HG02973 (cell line): ENCODE measurements around the gene PGPEP1.
A peak's percentile ranks its signal among the peaks of the same experiment; 100 is the strongest.

Source experiments
- ATAC-seq: cut with Tn5 transposase; IDR thresholded peaks from one replicate; pipeline ENCODE4 v1.9.1; 2021; ENCODE audit warnings: moderate library complexity; ENCODE audit not compliant: unreplicated experiment

PGPEP1 gene

DNA sequence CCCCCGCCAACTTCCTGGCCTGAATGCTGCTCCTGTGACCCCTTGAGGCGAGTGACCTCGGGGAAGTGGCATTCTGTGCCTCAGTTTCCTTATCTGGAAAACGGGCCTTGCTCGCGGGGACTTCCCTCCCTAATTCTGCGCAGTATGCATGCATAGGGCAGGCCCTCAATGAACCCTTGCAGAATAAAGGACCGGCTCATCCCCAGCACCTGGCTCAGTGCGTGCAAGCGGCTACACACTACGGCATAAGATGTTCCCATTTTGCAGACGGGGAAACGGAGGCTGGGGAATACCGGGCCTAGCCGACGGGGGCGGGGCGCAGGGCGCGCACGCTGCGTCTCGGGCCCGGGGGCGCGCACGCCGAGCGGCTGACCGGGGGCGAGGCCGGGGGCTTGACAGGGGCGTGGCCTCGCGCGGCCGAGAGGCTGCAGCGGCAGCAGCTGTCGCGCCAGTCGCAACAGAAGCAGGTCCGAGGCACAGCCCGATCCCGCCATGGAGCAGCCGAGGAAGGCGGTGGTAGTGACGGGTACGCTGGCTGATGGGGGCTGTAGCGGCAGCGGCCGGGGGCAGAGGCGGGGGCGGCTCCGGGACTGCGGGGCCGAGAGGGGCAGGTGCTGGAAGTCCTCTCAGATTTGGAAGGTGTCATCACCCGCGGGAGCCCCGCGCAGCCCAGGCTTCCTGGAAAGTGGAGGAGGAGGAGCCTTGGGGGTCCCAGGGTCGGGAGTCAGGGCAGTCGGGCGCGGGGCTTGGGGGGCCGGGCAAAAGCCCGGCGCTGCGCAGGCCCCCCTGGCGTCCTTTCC lies at the start of gene PGPEP1:
Gene PGPEP1, plus strand, starts transcription at position 409 of the 800 bp plus-strand sequence. Its CDS starts 84 bp downstream, at position 493.
- no peak for ATAC-seq

GRCh38 chr19:18291019-18291524 lies 49.3 kb upstream of the PGPEP1 start:
- no peak for ATAC-seq

DNA sequence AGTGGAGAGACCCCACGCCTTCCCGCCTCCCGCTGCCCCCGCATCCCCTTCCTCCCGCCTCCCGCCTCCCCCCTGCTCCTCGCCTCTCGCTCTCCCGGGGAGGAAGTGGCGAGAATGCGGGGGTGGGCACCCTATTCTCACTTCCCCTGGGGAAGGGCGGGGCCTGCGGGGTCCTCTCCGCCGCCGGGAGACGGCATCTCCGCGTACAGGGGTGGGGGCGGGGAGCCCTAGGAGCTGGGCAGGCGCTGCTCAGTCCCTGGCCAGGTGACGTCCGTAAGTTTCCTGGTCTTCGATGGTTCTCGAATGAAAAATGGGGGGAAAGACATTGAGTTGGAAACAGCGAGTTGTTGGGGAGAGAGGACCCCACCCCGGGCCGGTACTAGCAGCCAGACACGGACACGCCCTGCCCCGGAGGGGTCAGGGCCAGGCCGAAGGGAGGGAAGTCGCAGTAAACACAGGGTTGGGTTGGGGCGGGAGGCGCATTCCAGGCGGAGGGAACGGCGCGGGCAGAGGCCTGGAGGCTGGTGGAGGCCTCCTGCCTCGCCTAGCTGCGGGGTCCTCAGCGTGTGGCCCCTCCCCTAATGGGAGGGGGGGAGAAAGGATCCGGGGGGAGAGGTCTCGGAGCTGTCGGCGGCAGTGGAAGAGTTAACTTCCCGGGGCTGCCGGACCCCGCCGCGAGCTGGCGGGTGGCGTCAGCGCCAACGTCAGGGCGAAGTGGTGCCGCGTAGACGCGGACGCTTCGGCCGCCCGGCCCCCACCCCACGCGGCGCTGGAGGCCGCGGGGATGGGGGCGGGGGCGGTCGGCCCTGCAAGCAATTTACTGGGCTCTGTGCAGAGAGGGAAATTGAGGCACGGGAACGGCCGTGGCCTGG lies 48.6 kb upstream of the PGPEP1 start:
- no peak for ATAC-seq

DNA sequence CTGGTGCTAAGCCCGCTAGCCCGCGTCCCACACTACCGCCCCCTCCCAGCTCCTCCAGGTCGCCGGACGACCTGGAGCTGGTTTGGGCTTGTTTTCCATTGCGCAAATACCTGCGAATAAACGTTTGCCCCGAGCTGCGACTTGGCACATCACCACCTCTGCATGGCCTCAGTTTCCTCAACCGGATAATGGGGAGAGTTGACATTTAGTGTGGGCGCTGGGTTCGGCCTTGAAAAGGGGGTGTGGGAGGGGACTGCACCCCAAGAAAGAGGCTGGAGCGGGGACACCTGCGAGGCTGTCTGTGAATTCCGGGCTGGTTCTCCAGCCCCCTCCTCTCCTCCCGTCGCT lies 48.0 kb upstream of the PGPEP1 start:
- no peak for ATAC-seq

GRCh38 chr19:18292810-18293641 lies 47.4 kb upstream of the PGPEP1 start:
- ATAC-seq, result no peak

- ATAC-seq, result no peak
Observed at GRCh38 chr19:18293642-18294466, 46.5 kb upstream of the PGPEP1 start.

DNA sequence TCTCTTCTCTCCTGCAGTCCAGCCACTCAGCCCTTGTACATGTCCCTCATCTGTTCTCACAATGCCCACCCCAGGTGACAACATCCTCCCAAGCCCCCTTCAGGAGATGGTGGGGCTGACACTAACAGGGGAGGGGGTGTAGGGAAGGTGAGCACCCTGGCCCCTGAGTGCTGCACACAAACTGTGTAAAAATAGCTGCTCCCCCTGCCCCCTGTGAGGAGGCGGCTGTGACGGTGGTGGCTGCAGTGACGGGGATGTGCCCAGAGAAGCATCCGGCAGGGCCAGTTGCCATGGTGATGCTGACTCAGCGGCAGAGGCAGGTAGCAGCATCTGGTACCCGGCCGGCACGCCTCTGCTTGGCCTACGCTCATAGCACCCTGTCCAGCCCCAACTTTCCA lies 45.9 kb upstream of the PGPEP1 start:
- no peak for ATAC-seq

DNA sequence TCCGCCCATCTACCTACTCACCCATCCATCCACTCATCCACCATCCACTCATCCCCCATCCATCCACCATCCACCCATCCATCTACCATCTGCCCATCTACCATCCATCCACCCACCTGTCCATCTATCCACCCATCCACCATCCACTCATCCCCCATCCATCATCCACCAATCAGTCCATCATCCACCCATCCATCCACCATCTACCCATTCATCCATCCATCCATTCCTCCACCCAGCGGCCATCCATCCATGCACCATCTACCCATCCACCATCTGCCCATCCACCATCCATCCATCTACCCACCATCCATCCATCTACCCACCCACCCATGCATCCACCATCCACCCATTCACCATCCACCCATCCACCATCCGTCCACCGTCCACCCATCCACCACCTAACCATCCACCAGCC lies 45.4 kb upstream of the PGPEP1 start:
- ATAC-seq, result no peak

DNA sequence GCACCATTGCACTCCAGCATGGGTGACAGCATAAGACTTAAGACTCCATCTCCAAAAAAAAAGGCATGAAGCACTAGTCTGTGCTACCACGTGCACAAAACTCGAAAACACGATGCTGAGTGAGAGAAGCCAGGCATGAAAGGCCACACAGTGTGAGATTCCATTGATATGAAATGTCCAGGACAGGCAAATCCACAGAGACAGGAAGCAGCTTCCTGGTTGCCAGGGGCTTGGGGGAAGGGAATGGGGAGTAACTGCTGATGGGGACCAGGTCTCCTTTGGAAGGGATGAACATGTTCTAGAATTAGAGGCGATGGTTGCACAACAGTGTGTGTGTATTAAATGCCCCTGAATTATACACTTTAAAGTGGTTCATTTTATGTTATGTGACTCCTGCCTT lies 43.1 kb upstream of the PGPEP1 start:
- no peak for ATAC-seq

DNA sequence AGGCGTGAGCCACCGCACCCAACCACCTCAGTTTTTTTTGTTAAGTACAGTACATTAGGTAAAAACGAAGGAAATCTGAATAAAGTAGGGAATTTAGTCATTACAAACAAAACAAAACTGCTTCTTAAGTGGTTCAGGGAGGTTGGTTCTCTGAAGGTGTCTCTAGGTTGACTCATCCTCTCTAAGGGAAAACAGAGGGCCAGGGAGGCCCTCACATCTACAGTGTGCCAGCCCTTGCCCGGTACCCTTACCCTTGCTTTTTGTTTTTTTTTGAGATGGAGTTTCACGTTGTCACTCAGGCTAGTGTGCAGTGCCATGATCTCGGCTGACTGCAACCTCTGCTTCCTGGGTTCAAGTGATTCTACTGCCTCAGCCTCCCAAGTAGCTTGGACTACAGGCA lies 41.8 kb upstream of the PGPEP1 start:
- no peak for ATAC-seq

DNA sequence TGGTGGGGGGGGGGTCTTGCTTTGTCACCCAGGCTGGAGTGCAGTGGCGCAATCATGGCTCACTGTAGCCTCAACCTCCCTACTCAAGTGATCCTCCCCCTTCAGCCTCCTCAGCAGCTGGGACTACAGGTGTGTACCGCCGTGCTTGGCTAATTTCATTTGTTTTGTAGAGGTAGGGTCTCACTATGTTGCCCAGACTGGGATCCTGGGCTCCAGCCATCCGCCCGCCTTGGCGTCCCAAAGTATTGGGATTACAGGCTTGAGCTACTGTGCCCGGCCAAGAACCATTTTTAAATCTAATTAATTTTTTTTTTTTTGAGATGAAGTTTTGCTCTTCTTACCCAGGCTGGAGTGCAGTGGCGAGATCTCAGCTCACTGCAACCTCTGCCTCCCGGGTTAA lies 40.7 kb upstream of the PGPEP1 start:
- ATAC-seq, result no peak

GRCh38 chr19:18300930-18301717 lies 39.3 kb upstream of the PGPEP1 start:
- ATAC-seq, result no peak

DNA sequence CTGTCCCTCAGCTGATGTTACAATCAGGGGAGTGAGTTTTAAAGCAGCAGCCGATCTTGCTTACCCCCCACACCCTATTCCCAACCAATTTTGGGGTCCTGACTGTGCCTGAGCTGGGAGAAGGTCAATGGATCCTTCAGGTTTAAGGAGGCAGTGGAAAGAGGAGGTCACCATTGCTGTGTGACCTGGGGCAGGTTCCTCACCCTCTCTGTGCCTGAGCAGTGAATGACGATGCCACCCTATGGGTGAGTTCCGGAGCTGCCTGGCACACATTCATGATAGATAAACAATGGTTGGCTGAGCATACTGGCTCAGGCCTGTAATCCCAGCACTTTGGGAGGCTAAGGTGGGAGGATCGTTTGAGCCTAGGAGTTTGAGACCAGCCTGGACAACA lies 38.7 kb upstream of the PGPEP1 start:
- ATAC-seq, result no peak

- ATAC-seq, result no peak
Observed at GRCh38 chr19:18304208-18304457, 36.3 kb upstream of the PGPEP1 start.

DNA sequence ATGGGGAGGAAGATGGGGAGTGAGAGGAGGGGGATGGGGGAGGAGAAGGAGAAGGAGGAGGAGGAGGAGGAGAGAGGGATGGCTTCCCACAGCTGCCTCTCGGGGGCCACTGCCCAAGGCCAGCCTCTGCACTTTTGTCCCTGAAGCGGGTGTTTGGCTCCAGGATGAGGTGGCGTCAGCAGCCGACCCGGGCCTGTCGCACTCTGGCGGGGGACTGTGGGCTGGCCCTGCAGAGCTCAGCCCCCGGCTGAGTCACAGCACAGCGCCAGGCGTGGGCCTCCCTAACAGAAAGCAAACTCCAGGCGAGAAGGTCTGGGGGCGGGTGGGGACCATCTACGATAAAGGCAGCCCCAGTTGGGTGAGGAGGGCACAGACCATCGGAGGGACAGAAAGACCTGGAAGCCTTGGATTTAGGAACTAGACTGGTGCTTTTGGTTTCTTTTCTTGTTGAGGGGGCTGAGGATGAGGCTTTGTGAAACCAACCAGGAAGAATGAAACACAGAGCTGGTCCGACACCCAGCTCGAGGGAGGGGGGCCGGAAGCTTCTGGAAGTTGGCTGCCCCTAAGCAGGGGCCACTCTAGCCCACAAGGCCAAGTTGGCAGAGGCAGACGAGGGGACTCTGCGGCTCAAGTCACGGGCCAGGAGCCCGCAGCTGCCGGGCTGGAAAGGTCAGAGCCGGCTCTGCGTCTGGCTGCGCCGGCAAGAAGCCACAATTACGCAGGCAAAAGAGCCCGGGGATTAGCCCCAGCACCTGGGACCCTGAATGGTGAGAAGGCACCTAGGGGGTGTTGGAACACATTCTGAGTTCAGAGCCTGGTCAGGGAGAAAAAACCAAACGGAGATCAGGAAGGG lies 35.7 kb upstream of the PGPEP1 start:
- ATAC-seq, result peak; percentile 32

GRCh38 chr19:18306209-18306887 lies 34.0 kb upstream of the PGPEP1 start:
- ATAC-seq, result no peak

DNA sequence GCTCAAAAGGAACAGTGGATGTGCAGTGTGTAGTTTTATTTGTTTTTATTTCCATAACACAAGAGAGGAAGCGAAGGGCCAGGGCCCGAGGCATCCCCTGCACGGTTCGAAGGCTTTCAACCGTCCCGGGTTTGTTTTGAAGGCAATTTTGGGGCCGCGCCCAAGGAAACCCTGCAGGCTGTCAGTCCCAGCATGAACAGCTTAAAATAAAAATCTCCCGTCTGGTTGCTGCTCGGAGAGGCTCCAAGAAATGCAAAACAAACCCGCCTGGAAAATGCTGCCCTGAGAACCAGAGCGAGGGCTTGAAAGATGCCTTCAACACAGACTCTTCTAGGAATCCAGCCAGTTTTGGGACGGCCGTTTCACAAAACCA lies 33.5 kb upstream of the PGPEP1 start:
- no peak for ATAC-seq

GRCh38 chr19:18307271-18307681 lies 33.1 kb upstream of the PGPEP1 start:
- ATAC-seq, result no peak
